Skeletal muscle tissue (tissue), 4 donors: Measurements from ENCODE around the gene KLHDC8A. TPM values are rescaled to one million over a fixed set of nuclear protein-coding genes. Genes with fewer than 3 reads are reported as not detected.

Experiments used
- H3K27ac ChIP-seq: one replicate; pipeline ENCODE4 v1.7.0; 2013; ENCODE audit warnings: mild to moderate bottlenecking, low read depth, low read length, inconsistent platforms
- H3K27me3 ChIP-seq, 3 donors: one replicate each; pipeline ENCODE4 v1.7.0; 2013; ENCODE audit warnings: low read length in 3 of 3; ENCODE audit not compliant: control insufficient read depth in 3 of 3, insufficient read depth in 3 of 3
- H3K36me3 ChIP-seq, 3 donors: one replicate each; pipeline ENCODE4 v1.7.0; 2013; ENCODE audit warnings: low read length in 3 of 3; ENCODE audit not compliant: control insufficient read depth in 3 of 3, insufficient read depth in 3 of 3
- H3K4me1 ChIP-seq, 3 donors: one replicate each; pipeline ENCODE4 v1.7.0; 2013; ENCODE audit warnings: low read length in 3 of 3, mild to moderate bottlenecking in 3 of 3; ENCODE audit not compliant: control insufficient read depth in 3 of 3, insufficient read depth in 3 of 3
- H3K4me3 ChIP-seq, 3 donors: one replicate each; pipeline ENCODE4 v1.7.0; 2013; ENCODE audit warnings: low read length in 3 of 3
- H3K9ac ChIP-seq, 3 donors: one replicate each; pipeline ENCODE4 v1.7.0; 2013; ENCODE audit warnings: low read length in 3 of 3, mild to moderate bottlenecking in 3 of 3, moderate library complexity in 2 of 3, low read depth in 1 of 3
- H3K9me3 ChIP-seq, 3 donors: one replicate each; pipeline ENCODE4 v1.7.0; 2013; ENCODE audit warnings: low read length in 3 of 3; ENCODE audit not compliant: control insufficient read depth in 3 of 3
- total RNA-seq: library from RNA; depleted of rRNA; stranded (reverse); fragments of >200 nt; gene quantifications from one replicate; pipeline ENCODE4 v1.2.3, GENCODE V29; 2014
- donor health status: Osteomylitis.

KLHDC8A gene
- total RNA-seq, 1 donor from 2014 or later = 0.52 TPM

GRCh38 chr1:205313563-205314308 is 43.0 kb downstream of the KLHDC8A start:
- peak overlapping the region; percentile 66 for H3K27ac ChIP-seq
- no peaks in the 10 kb centered on the region for H3K27me3 ChIP-seq
- H3K36me3 ChIP-seq = peaks cover 2 to 16% (median 13%) of the 10 kb centered on the region in 3 donors
- H3K9ac ChIP-seq = peak overlapping the region; percentile 36 to 64 (median 41)
- H3K4me3 ChIP-seq = peak overlapping the region; percentile 18 to 27 (median 22)
- H3K9me3 ChIP-seq = no peaks in the 10 kb centered on the region
- peaks cover 38 to 45% (median 40%) of the 10 kb centered on the region in 3 donors for H3K4me1 ChIP-seq

- Histone ChIP-seq H3K36me3 (peaks cover 2 to 21% (median 18%) of the 10 kb centered on the region in 3 donors), H3K4me3 (peak overlapping the region in 2 of 3 donors; percentile 22 to 27), H3K9ac (peak overlapping the region; percentile 36 to 64 (median 41)), H3K9me3 (no peaks in the 10 kb centered on the region), H3K27ac (peak overlapping the region; percentile 66), H3K4me1 (peaks cover 30 to 38% (median 33%) of the 10 kb centered on the region in 3 donors), H3K27me3 (no peaks in the 10 kb centered on the region)
Observed at GRCh38 chr1:205312866-205313562, 43.7 kb downstream of the KLHDC8A start.

- peaks cover 2 to 37% (median 33%) of the 10 kb centered on the region in 3 donors for H3K36me3 ChIP-seq
- H3K4me1 ChIP-seq = peaks cover 12 to 19% (median 14%) of the 10 kb centered on the region in 3 donors
Observed at GRCh38 chr1:205310976-205311704, 45.6 kb downstream of the KLHDC8A start.

GRCh38 chr1:205309741-205310140 is 47.0 kb downstream of the KLHDC8A start:
- no peak overlapping the region for H3K9ac ChIP-seq
- H3K9me3 ChIP-seq = no peaks in the 10 kb centered on the region
- H3K27me3 ChIP-seq = no peaks in the 10 kb centered on the region
- H3K4me3 ChIP-seq = no peak overlapping the region
- peaks cover 9 to 47% (median 41%) of the 10 kb centered on the region in 3 donors for H3K36me3 ChIP-seq
- H3K27ac ChIP-seq = no peak overlapping the region
- H3K4me1 ChIP-seq = peaks cover 11 to 12% (median 12%) of the 10 kb centered on the region in 3 donors

More at GRCh38 chr1:205310976-205311704, 45.6 kb downstream of the KLHDC8A start:
- Histone ChIP-seq H3K9ac (no peak overlapping the region), H3K27me3 (no peaks in the 10 kb centered on the region), H3K27ac (no peak overlapping the region), H3K9me3 (no peaks in the 10 kb centered on the region), H3K4me3 (no peak overlapping the region)

GRCh38 chr1:205306929-205307566 is 49.7 kb downstream of the KLHDC8A start:
- Histone ChIP-seq H3K4me1 (no peaks in the 10 kb centered on the region), H3K36me3 (peaks cover 21 to 64% (median 60%) of the 10 kb centered on the region in 3 donors), H3K27ac (no peak overlapping the region), H3K9me3 (no peaks in the 10 kb centered on the region), H3K4me3 (no peak overlapping the region), H3K27me3 (no peaks in the 10 kb centered on the region), H3K9ac (no peak overlapping the region)

- peaks cover 3 to 5% (median 4%) of the 10 kb centered on the region in 3 donors for H3K4me1 ChIP-seq
- H3K9ac ChIP-seq = no peak overlapping the region
- H3K36me3 ChIP-seq = peaks cover 20 to 52% (median 44%) of the 10 kb centered on the region in 3 donors
Observed at GRCh38 chr1:205304695-205305070, 52.0 kb downstream of the KLHDC8A start.

GRCh38 chr1:205304046-205304694 is 52.6 kb downstream of the KLHDC8A start:
- no peak overlapping the region for H3K9ac ChIP-seq
- peaks cover 20 to 52% (median 44%) of the 10 kb centered on the region in 3 donors for H3K36me3 ChIP-seq
- no peaks in the 10 kb centered on the region for H3K9me3 ChIP-seq
- H3K4me3 ChIP-seq = no peak overlapping the region
- peaks cover 3 to 5% (median 4%) of the 10 kb centered on the region in 3 donors for H3K4me1 ChIP-seq
- no peak overlapping the region for H3K27ac ChIP-seq
- H3K27me3 ChIP-seq = no peaks in the 10 kb centered on the region

More at GRCh38 chr1:205304695-205305070, 52.0 kb downstream of the KLHDC8A start:
- Histone ChIP-seq H3K4me3 (no peak overlapping the region), H3K27me3 (no peaks in the 10 kb centered on the region), H3K9me3 (no peaks in the 10 kb centered on the region), H3K27ac (no peak overlapping the region)

GRCh38 chr1:205303247-205303888 is 53.4 kb downstream of the KLHDC8A start:
- H3K36me3 ChIP-seq = peaks cover 20 to 50% (median 43%) of the 10 kb centered on the region in 3 donors
- no peaks in the 10 kb centered on the region for H3K9me3 ChIP-seq
- no peak overlapping the region for H3K4me3 ChIP-seq
- H3K9ac ChIP-seq = no peak overlapping the region
- H3K4me1 ChIP-seq = peaks cover 3 to 5% (median 4%) of the 10 kb centered on the region in 3 donors
- H3K27ac ChIP-seq = no peak overlapping the region
- no peaks in the 10 kb centered on the region for H3K27me3 ChIP-seq
